GM12878 (cell line): ENCODE results near the gene HES7. TPM values are rescaled to one million over a fixed set of nuclear protein-coding genes. Genes with fewer than 3 reads are reported as not detected.

Experiments used
- ATF7 ChIP-seq: fragments of 450-650 bp; IDR thresholded peaks from 2 replicates; pipeline ENCODE4 v1.6.1; 2016; ENCODE audit warnings: low read depth, mild to moderate bottlenecking
- CEBPZ ChIP-seq: fragments of 150-350 bp; IDR thresholded peaks from 2 replicates; pipeline ENCODE4 v1.6.1; 2016; ENCODE audit warnings: low read depth, low read length
- CHD2 ChIP-seq: IDR thresholded peaks from 2 replicates; pipeline ENCODE4 v1.6.1; 2011; ENCODE audit warnings: low read depth, low read length, improper control_type of control experiment, borderline replicate concordance
- CHD4 ChIP-seq: fragments of 200-600 bp; sonication (generic); IDR thresholded peaks from 2 replicates; pipeline ENCODE4 v1.6.1; 2016; ENCODE audit warnings: mild to moderate bottlenecking
- IRF3 ChIP-seq: fragments of 450-650 bp; IDR thresholded peaks from 2 replicates; pipeline ENCODE4 v1.6.1; 2014; ENCODE audit warnings: mild to moderate bottlenecking
- MAX ChIP-seq: IDR thresholded peaks from 2 replicates; pipeline ENCODE4 v1.6.1; 2012; ENCODE audit warnings: low read depth, low read length, improper control_type of control experiment
- NFYA ChIP-seq: IDR thresholded peaks from 2 replicates; pipeline ENCODE4 v1.6.1; 2011; ENCODE audit warnings: low read depth, mild to moderate bottlenecking, low read length, improper control_type of control experiment, borderline replicate concordance
- NKRF ChIP-seq: fragments of 450-650 bp; conservative IDR thresholded peaks from 2 replicates; pipeline ENCODE4 v1.6.1; 2017; ENCODE audit warnings: mild to moderate bottlenecking, moderate library complexity
- PAX5 ChIP-seq: IDR thresholded peaks from 2 replicates; pipeline ENCODE4 v1.6.1; 2011; ENCODE audit warnings: low read depth, low read length, borderline replicate concordance
- PAX8 ChIP-seq: fragments of 450-650 bp; IDR thresholded peaks from 2 replicates; pipeline ENCODE4 v1.6.1; 2017; ENCODE audit warnings: mild to moderate bottlenecking, moderate library complexity
- PBX3 ChIP-seq: IDR thresholded peaks from 2 replicates; pipeline ENCODE4 v1.6.1; 2011; ENCODE audit warnings: mild to moderate bottlenecking, low read depth, low read length, moderate library complexity; ENCODE audit not compliant: insufficient replicate concordance
- PML ChIP-seq: IDR thresholded peaks from 2 replicates; pipeline ENCODE4 v1.6.1; 2012; ENCODE audit warnings: low read length, inconsistent platforms
- RELA ChIP-seq: fragments of 450-650 bp; IDR thresholded peaks from 2 replicates; pipeline ENCODE4 v1.8.0; 2014; ENCODE audit warnings: borderline replicate concordance; ENCODE audit not compliant: partially characterized antibody
- RUNX3 ChIP-seq: IDR thresholded peaks from 2 replicates; pipeline ENCODE4 v1.6.1; 2012; ENCODE audit warnings: low read length, inconsistent platforms
- YY1 ChIP-seq: IDR thresholded peaks from 2 replicates; pipeline ENCODE4 v1.6.1; 2011; ENCODE audit warnings: low read depth, mild to moderate bottlenecking, low read length
- polyA plus RNA-seq, 11 experiments: library from polyadenylated mRNA; depleted of rRNA in 4 of 11; unstranded in 6 of 11; stranded (reverse) in 5 of 11; fragments of >200 nt; fragmentation: Nextera tagmentation in 4 of 11; fragmentation: Illumina TruSeq in 1 of 11; extraction: Ambion mirVana in 4 of 11; extraction: Trizol in 1 of 11; gene quantifications; 1 replicate in 1 of 11; 2 replicates in 10 of 11; pipeline versions ENCODE4 v1.2.1 to v1.2.3, GENCODE V29; 2011 to 2016; ENCODE audit warnings: inconsistent platforms in 2 of 11, missing spikeins in 2 of 11, low read depth in 1 of 11
- total RNA-seq, 4 experiments: library from RNA; depleted of rRNA in 3 of 4; stranded (reverse); fragments of >200 nt in 3 of 4; fragmentation: Illumina TruSeq in 1 of 4; extraction: Trizol in 1 of 4; gene quantifications; 2 replicates each; pipeline versions ENCODE4 v1.2.1 to v1.2.3, GENCODE V29; 2013 to 2021
- TF ChIP-seq, protein P1 (sequence below), 3 experiments: IDR thresholded peaks in 2 of 3; conservative IDR thresholded peaks in 1 of 3; 2 replicates each; pipeline ENCODE4 v1.5.1; 2011; ENCODE audit warnings: low read depth in 3 of 3, low read length in 3 of 3, mild to moderate bottlenecking in 3 of 3, control low read depth in 2 of 3, moderate library complexity in 2 of 3, inconsistent platforms in 1 of 3, mixed read lengths in 1 of 3; ENCODE audit not compliant: control insufficient read depth in 2 of 3, insufficient read depth in 1 of 3; ENCODE audit errors: extremely low read depth in 1 of 3
- TF ChIP-seq, protein P2 (sequence below): fragments of 450-650 bp; IDR thresholded peaks from 2 replicates; pipeline ENCODE4 v1.6.1; 2017; ENCODE audit warnings: low read depth, mild to moderate bottlenecking, moderate library complexity

Gene HES7
- total and polyA plus RNA-seq, 10 of the 15 experiments (the other 5 are each of a cell fraction or from before 2014, with no cell fraction given) = 0.07 to 1.3 (median 0.63) TPM; not detected in 4

DNA sequence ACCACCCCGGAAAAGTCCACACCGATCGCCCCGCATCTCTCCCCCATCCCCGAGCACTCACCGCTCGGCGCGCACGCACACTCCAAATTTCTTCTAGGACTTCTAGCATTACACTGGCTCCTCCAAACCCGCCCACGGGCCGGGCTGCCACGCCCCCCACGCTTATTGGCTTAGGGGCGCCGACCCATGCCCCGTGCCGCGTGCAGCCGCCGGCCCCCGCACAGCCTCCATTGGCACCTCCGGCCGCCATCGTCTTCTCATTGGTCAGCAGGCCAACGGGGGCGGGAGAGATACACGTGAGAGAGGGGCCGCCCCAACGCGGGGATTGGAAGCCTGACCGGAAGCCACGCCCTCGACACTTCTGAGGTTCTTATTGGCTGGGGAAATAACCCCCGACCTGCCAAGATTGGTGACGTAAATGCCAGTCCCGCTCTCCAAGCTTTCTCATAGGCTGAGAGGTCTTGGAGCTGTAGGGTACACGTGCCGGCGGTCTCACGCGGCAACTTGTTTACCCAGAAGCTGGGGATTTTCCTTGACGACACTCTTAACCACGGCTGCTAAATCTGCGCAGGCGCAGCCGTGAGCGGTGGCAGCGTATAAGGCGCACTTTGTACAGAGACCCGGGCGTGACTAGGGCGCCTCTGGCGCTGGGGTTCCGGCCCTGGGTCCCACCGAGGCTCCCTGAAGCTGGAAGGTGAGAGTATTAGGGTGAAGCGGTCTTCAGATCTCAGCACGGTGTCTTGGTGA, 32.5 kb upstream of the HES7 start (continued):
- TF ChIP-seq, protein P1, sequence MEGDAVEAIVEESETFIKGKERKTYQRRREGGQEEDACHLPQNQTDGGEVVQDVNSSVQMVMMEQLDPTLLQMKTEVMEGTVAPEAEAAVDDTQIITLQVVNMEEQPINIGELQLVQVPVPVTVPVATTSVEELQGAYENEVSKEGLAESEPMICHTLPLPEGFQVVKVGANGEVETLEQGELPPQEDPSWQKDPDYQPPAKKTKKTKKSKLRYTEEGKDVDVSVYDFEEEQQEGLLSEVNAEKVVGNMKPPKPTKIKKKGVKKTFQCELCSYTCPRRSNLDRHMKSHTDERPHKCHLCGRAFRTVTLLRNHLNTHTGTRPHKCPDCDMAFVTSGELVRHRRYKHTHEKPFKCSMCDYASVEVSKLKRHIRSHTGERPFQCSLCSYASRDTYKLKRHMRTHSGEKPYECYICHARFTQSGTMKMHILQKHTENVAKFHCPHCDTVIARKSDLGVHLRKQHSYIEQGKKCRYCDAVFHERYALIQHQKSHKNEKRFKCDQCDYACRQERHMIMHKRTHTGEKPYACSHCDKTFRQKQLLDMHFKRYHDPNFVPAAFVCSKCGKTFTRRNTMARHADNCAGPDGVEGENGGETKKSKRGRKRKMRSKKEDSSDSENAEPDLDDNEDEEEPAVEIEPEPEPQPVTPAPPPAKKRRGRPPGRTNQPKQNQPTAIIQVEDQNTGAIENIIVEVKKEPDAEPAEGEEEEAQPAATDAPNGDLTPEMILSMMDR (IDR thresholded peaks at IDR 0.05 in 2 of 3, conservative IDR thresholded peaks at IDR 0.05 in 1 of 3; ENCODE audit: control insufficient read depth in 2 of 3, extremely low read depth in 1 of 3, insufficient read depth in 1 of 3, low read depth in 3 of 3, low read length in 3 of 3) = peak in 1 of 3 experiments; percentile 23; a peak in 1 of 6 replicates
- peak; percentile 77 for TF ChIP-seq CEBPZ
- peak; percentile 80 for TF ChIP-seq NKRF
- TF ChIP-seq RELA = peak; percentile 69
- TF ChIP-seq CHD4 = no peak
- peak; percentile 78 for TF ChIP-seq RUNX3
- TF ChIP-seq ATF7 = peak; percentile 94
- TF ChIP-seq PAX8 = no peak
- TF ChIP-seq NFYA = peak; percentile 84
- TF ChIP-seq YY1 = peak; percentile 84
- peak; percentile 94 for TF ChIP-seq CHD2
- TF ChIP-seq, protein P2, sequence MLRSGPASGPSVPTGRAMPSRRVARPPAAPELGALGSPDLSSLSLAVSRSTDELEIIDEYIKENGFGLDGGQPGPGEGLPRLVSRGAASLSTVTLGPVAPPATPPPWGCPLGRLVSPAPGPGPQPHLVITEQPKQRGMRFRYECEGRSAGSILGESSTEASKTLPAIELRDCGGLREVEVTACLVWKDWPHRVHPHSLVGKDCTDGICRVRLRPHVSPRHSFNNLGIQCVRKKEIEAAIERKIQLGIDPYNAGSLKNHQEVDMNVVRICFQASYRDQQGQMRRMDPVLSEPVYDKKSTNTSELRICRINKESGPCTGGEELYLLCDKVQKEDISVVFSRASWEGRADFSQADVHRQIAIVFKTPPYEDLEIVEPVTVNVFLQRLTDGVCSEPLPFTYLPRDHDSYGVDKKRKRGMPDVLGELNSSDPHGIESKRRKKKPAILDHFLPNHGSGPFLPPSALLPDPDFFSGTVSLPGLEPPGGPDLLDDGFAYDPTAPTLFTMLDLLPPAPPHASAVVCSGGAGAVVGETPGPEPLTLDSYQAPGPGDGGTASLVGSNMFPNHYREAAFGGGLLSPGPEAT = peak; percentile 77
- TF ChIP-seq PML = no peak
- peak; percentile 91 for TF ChIP-seq MAX
- TF ChIP-seq PAX5 = peak; percentile 91
- TF ChIP-seq PBX3 = peak; percentile 93
- peak; percentile 98 for TF ChIP-seq IRF3
